Mesendoderm (in vitro differentiated cells): Measurements from ENCODE around the gene GUCY2D.
"Not testable (repeated sequence)": the region's sequence is repeated elsewhere in the genome, so short reads cannot be mapped to it uniquely, and the experiment has no call there.

Source experiments
- DNase-seq: peaks from one replicate; pipeline ENCODE4 v3.0.0; 2013
- H2AK5ac ChIP-seq: 2 replicates; pipeline ENCODE4 v1.6.1; 2013; ENCODE audit warnings: low read length, inconsistent platforms
- H2BK120ac ChIP-seq: 2 replicates; pipeline ENCODE4 v1.6.1; 2013; ENCODE audit warnings: low read depth, mild to moderate bottlenecking, low read length, moderate library complexity, mixed read lengths
- H2BK15ac ChIP-seq: replicated peaks from 2 replicates; pipeline ENCODE4 v1.6.1; 2013; ENCODE audit warnings: low read depth, mild to moderate bottlenecking, moderate library complexity
- H2BK5ac ChIP-seq: 2 replicates; pipeline ENCODE4 v1.6.1; 2013; ENCODE audit warnings: low read length, inconsistent platforms
- H3K18ac ChIP-seq: 2 replicates; pipeline ENCODE4 v1.6.1; 2013; ENCODE audit warnings: mild to moderate bottlenecking, low read length, mixed read lengths
- H3K23ac ChIP-seq: one replicate; pipeline ENCODE4 v1.6.1; 2013; ENCODE audit warnings: low read length
- H3K27ac ChIP-seq: 2 replicates; pipeline ENCODE4 v1.5.1; 2013; ENCODE audit warnings: low read depth, mild to moderate bottlenecking, inconsistent platforms, low read length, moderate library complexity
- H3K27me3 ChIP-seq: 2 replicates; pipeline ENCODE4 v1.6.1; 2013; ENCODE audit warnings: low read length, control low read depth, mild to moderate bottlenecking, inconsistent platforms; ENCODE audit not compliant: insufficient read depth, poor library complexity
- H3K36me3 ChIP-seq: 2 replicates; pipeline ENCODE4 v1.6.1; 2013; ENCODE audit warnings: low read length, inconsistent platforms; ENCODE audit not compliant: control insufficient read depth, insufficient read depth
- H3K4ac ChIP-seq: one replicate; pipeline ENCODE4 v1.6.1; 2013; ENCODE audit warnings: low read depth, mild to moderate bottlenecking, low read length, moderate library complexity
- H3K4me1 ChIP-seq: 2 replicates; pipeline ENCODE4 v1.6.1; 2013; ENCODE audit warnings: low read depth, low read length, inconsistent platforms; ENCODE audit not compliant: control insufficient read depth
- H3K4me2 ChIP-seq: 2 replicates; pipeline ENCODE4 v1.6.1; 2013; ENCODE audit warnings: low read length
- H3K4me3 ChIP-seq: 2 replicates; pipeline ENCODE4 v1.5.1; 2013; ENCODE audit warnings: mild to moderate bottlenecking, low read length
- H3K56ac ChIP-seq: one replicate; pipeline ENCODE4 v1.6.1; 2013; ENCODE audit warnings: low read length
- H3K79me1 ChIP-seq: 2 replicates; pipeline ENCODE4 v1.6.1; 2013; ENCODE audit warnings: low read length, inconsistent platforms
- H3K79me2 ChIP-seq: 2 replicates; pipeline ENCODE4 v1.6.1; 2013; ENCODE audit warnings: mild to moderate bottlenecking, low read length; ENCODE audit not compliant: control insufficient read depth, insufficient read depth
- H3K9ac ChIP-seq: 2 replicates; pipeline ENCODE4 v1.6.1; 2013; ENCODE audit warnings: low read length, inconsistent platforms
- H4K5ac ChIP-seq: one replicate; pipeline ENCODE4 v1.6.1; 2013; ENCODE audit warnings: low read length
- H4K8ac ChIP-seq: one replicate; pipeline ENCODE4 v1.6.1; 2013; ENCODE audit warnings: low read depth, mild to moderate bottlenecking, control low read depth, low read length, moderate library complexity
- WGBS: extraction: QIAGEN DNeasy Blood & Tissue Kit; methylation state at CpG from one replicate; pipeline ENCODE4 v1.1.7; 2013; ENCODE audit warnings: low lambda C conversion rate, missing lambda C conversion rate; ENCODE audit not compliant: insufficient coverage; ENCODE audit errors: extremely low coverage; 5-methylcytosine and 5-hydroxymethylcytosine counted together

Gene GUCY2D

GRCh38 chr17:8021565-8022359, 19.3 kb downstream of the GUCY2D start:
- Histone ChIP-seq H3K79me2 (no peaks in the 10 kb centered on the region), H3K4me2 (no peak overlapping the region), H3K18ac (no peak overlapping the region), H2AK5ac (no peak overlapping the region), H4K5ac (no peak overlapping the region), H3K27ac (no peak overlapping the region), H4K8ac (no peak overlapping the region), H3K56ac (no peak overlapping the region), H2BK120ac (no peak overlapping the region), H3K4me1 (no peaks in the 10 kb centered on the region), H2BK5ac (no peak overlapping the region), H3K4ac (no peak overlapping the region), H2BK15ac (no peak overlapping the region), H3K23ac (no peak overlapping the region), H3K4me3 (no peak overlapping the region), H3K27me3 (no peaks in the 10 kb centered on the region), H3K79me1 (no peaks in the 10 kb centered on the region), H3K9ac (no peak overlapping the region), H3K36me3 (no peaks in the 10 kb centered on the region)
- peak; percentile 37 for DNase-seq
- WGBS, result no CpG with 5 or more reads among the region's 13 CpGs

- peak; percentile 78 for DNase-seq
- H3K56ac ChIP-seq, result no peak overlapping the region
- no peak overlapping the region for H3K18ac ChIP-seq
- H2BK5ac ChIP-seq, result no peak overlapping the region
- H3K79me2 ChIP-seq, result no peaks in the 10 kb centered on the region
- no peak overlapping the region for H3K23ac ChIP-seq
- H3K27me3 ChIP-seq, result no peaks in the 10 kb centered on the region
- H2AK5ac ChIP-seq, result no peak overlapping the region
- no peaks in the 10 kb centered on the region for H3K4me1 ChIP-seq
- H3K4me3 ChIP-seq, result no peak overlapping the region
- H3K4me2 ChIP-seq, result no peak overlapping the region
- H3K9ac ChIP-seq, result no peak overlapping the region
- H3K36me3 ChIP-seq, result no peaks in the 10 kb centered on the region
- no peak overlapping the region for H3K27ac ChIP-seq
- H3K79me1 ChIP-seq, result no peaks in the 10 kb centered on the region
- no peak overlapping the region for H3K4ac ChIP-seq
- no peak overlapping the region for H2BK120ac ChIP-seq
- no peak overlapping the region for H2BK15ac ChIP-seq
- H4K8ac ChIP-seq, result no peak overlapping the region
- no peak overlapping the region for H4K5ac ChIP-seq
- no CpG with 5 or more reads among the region's 4 CpGs for WGBS
Measured at GRCh38 chr17:8022360-8023003, 20.1 kb downstream of the GUCY2D start.

GRCh38 chr17:8024161-8024560, 21.7 kb downstream of the GUCY2D start:
- not testable (repeated sequence) for H3K4me1 ChIP-seq, DNase-seq, H3K4me3 ChIP-seq, H3K79me1 ChIP-seq, H2BK5ac ChIP-seq, H3K18ac ChIP-seq, H3K56ac ChIP-seq, H4K5ac ChIP-seq, H3K4me2 ChIP-seq, H3K36me3 ChIP-seq, H3K23ac ChIP-seq, H2AK5ac ChIP-seq, H3K79me2 ChIP-seq, H4K8ac ChIP-seq, H3K27ac ChIP-seq, H3K9ac ChIP-seq, H2BK15ac ChIP-seq, H2BK120ac ChIP-seq, H3K4ac ChIP-seq, H3K27me3 ChIP-seq
- WGBS, result no CpG with 5 or more reads among the region's 6 CpGs

GRCh38 chr17:8025176-8025911, 22.9 kb downstream of the GUCY2D start:
- H3K4me1 ChIP-seq, result no peaks in the 10 kb centered on the region

GRCh38 chr17:8029121-8029520, 26.7 kb downstream of the GUCY2D start:
- no CpG with 5 or more reads among the region's 5 CpGs for WGBS
- no peak overlapping the region for H3K23ac ChIP-seq
- peak; percentile 30 for DNase-seq

More at GRCh38 chr17:8025176-8025911, 22.9 kb downstream of the GUCY2D start:
- Histone ChIP-seq H2BK15ac (no peak overlapping the region), H3K18ac (no peak overlapping the region), H4K8ac (no peak overlapping the region), H2AK5ac (no peak overlapping the region), H2BK120ac (no peak overlapping the region), H3K9ac (no peak overlapping the region), H3K27me3 (no peaks in the 10 kb centered on the region), H3K4me3 (no peak overlapping the region), H3K4ac (no peak overlapping the region), H3K23ac (no peak overlapping the region), H3K36me3 (no peaks in the 10 kb centered on the region), H3K27ac (no peak overlapping the region), H2BK5ac (no peak overlapping the region), H3K79me1 (no peaks in the 10 kb centered on the region), H3K4me2 (no peak overlapping the region), H3K56ac (no peak overlapping the region), H3K79me2 (no peaks in the 10 kb centered on the region), H4K5ac (no peak overlapping the region)
- no CpG with 5 or more reads among the region's 9 CpGs for WGBS
- DNase-seq, result no peak

More at GRCh38 chr17:8029121-8029520, 26.7 kb downstream of the GUCY2D start:
- Histone ChIP-seq H3K4me2 (no peak overlapping the region), H3K56ac (no peak overlapping the region), H3K4me3 (no peak overlapping the region), H2BK5ac (no peak overlapping the region), H3K36me3 (no peaks in the 10 kb centered on the region), H3K27me3 (no peaks in the 10 kb centered on the region), H3K27ac (no peak overlapping the region), H2BK15ac (no peak overlapping the region), H4K5ac (no peak overlapping the region), H3K9ac (no peak overlapping the region), H4K8ac (no peak overlapping the region), H3K79me1 (no peaks in the 10 kb centered on the region), H3K4ac (no peak overlapping the region), H2BK120ac (no peak overlapping the region), H3K79me2 (no peaks in the 10 kb centered on the region), H2AK5ac (no peak overlapping the region), H3K18ac (no peak overlapping the region), H3K4me1 (no peaks in the 10 kb centered on the region)
